HEK293 (cell line): ENCODE measurements around the gene PIK3R4.

Experiments used
- CTCF ChIA-PET: fragments of 350-600 bp; formaldehyde crosslinking; extraction: SDS; loops from one replicate; lab custom pipeline; 2021; ENCODE audit warnings: antibody characterized with exemption; lab: Yijun Ruan, JAX
- POLR2A ChIA-PET: fragments of 300-600 bp; formaldehyde crosslinking; extraction: SDS; loops from one replicate; lab custom pipeline; 2020; ENCODE audit warnings: antibody characterized with exemption, inconsistent platforms; lab: Yijun Ruan, JAX
- H3K27ac ChIP-seq: fragments of 200-500 bp; sonication (Bioruptor generic); 2 replicates; pipeline ENCODE4 v1.5.1; 2014; ENCODE audit warnings: low read depth, low read length, control low read depth, inconsistent platforms; ENCODE audit errors: extremely low read depth
- H3K36me3 ChIP-seq, 2 experiments: fragments of 200-500 bp in 1 of 2; sonication (Bioruptor generic) in 1 of 2; 1 replicate in 1 of 2; 2 replicates in 1 of 2; pipeline ENCODE4 v1.5.1; 2014 to 2017; ENCODE audit warnings: inconsistent platforms in 2 of 2, low read length in 2 of 2; ENCODE audit not compliant: control insufficient read depth in 2 of 2, insufficient read depth in 1 of 2
- H3K4me1 ChIP-seq: fragments of 200-500 bp; sonication (Bioruptor generic); 2 replicates; pipeline ENCODE4 v1.5.1; 2014; ENCODE audit warnings: mild to moderate bottlenecking, low read length, inconsistent platforms; ENCODE audit not compliant: control insufficient read depth, insufficient read depth
- H3K4me3 ChIP-seq: 2 replicates; pipeline ENCODE4 v1.5.1; 2011; ENCODE audit warnings: low read depth, mild to moderate bottlenecking, control low read depth, low read length, moderate library complexity
- H3K9me3 ChIP-seq: fragments of 200-500 bp; sonication (Bioruptor generic); 2 replicates; pipeline ENCODE4 v1.5.1; 2014; ENCODE audit warnings: low read depth, low read length, inconsistent platforms; ENCODE audit not compliant: control insufficient read depth, insufficient read depth
- PRDM2 ChIP-seq: fragments of 450-650 bp; formaldehyde crosslinking; IDR thresholded peaks from 2 replicates; pipeline ENCODE4 v1.5.1; 2016; ENCODE audit warnings: missing biosample characterization, missing genetic modification characterization, borderline replicate concordance
- TSHZ1 ChIP-seq: fragments of 450-650 bp; formaldehyde crosslinking; IDR thresholded peaks from 2 replicates; pipeline ENCODE4 v1.5.1; 2016; ENCODE audit warnings: missing biosample characterization, missing genetic modification characterization, borderline replicate concordance
- YY1 ChIP-seq: fragments of 450-650 bp; formaldehyde crosslinking; IDR thresholded peaks from 2 replicates; pipeline ENCODE4 v1.5.1; 2018; ENCODE audit warnings: missing biosample characterization, missing genetic modification characterization
- ZBTB1 ChIP-seq: fragments of 450-650 bp; formaldehyde crosslinking; IDR thresholded peaks from 2 replicates; pipeline ENCODE4 v1.5.1; 2016; ENCODE audit warnings: missing biosample characterization, missing genetic modification characterization
- ZBTB17 ChIP-seq: fragments of 450-650 bp; formaldehyde crosslinking; IDR thresholded peaks from 2 replicates; pipeline ENCODE4 v1.5.1; 2016; ENCODE audit warnings: missing biosample characterization, missing genetic modification characterization
- ZBTB21 ChIP-seq: fragments of 450-650 bp; formaldehyde crosslinking; IDR thresholded peaks from 2 replicates; pipeline ENCODE4 v1.5.1; 2017; ENCODE audit warnings: missing biosample characterization, missing genetic modification characterization
- ZNF155 ChIP-seq: fragments of 450-650 bp; formaldehyde crosslinking; IDR thresholded peaks from 2 replicates; pipeline ENCODE4 v1.5.1; 2016; ENCODE audit warnings: missing biosample characterization, missing genetic modification characterization
- ZNF169 ChIP-seq: fragments of 450-650 bp; formaldehyde crosslinking; IDR thresholded peaks from 2 replicates; pipeline ENCODE4 v1.5.1; 2016; ENCODE audit warnings: missing biosample characterization, missing genetic modification characterization
- ZNF175 ChIP-seq: fragments of 450-650 bp; formaldehyde crosslinking; IDR thresholded peaks from 2 replicates; pipeline ENCODE4 v1.5.1; 2016; ENCODE audit warnings: missing biosample characterization, missing genetic modification characterization
- ZNF248 ChIP-seq: fragments of 450-650 bp; formaldehyde crosslinking; IDR thresholded peaks from 2 replicates; pipeline ENCODE4 v1.5.1; 2017; ENCODE audit warnings: missing biosample characterization, missing genetic modification characterization
- ZNF335 ChIP-seq: fragments of 450-650 bp; formaldehyde crosslinking; conservative IDR thresholded peaks from 2 replicates; pipeline ENCODE4 v1.5.1; 2016; ENCODE audit warnings: missing biosample characterization, missing genetic modification characterization
- ZNF394 ChIP-seq: fragments of 450-650 bp; formaldehyde crosslinking; IDR thresholded peaks from 2 replicates; pipeline ENCODE4 v1.5.1; 2016; ENCODE audit warnings: missing biosample characterization, missing genetic modification characterization, mild to moderate bottlenecking, moderate library complexity, borderline replicate concordance
- ZNF416 ChIP-seq: fragments of 450-650 bp; formaldehyde crosslinking; IDR thresholded peaks from 2 replicates; pipeline ENCODE4 v1.5.1; 2016; ENCODE audit warnings: missing biosample characterization, missing genetic modification characterization
- ZNF544 ChIP-seq: fragments of 450-650 bp; formaldehyde crosslinking; IDR thresholded peaks from 2 replicates; pipeline ENCODE4 v1.5.0; 2017; ENCODE audit warnings: missing biosample characterization, missing genetic modification characterization
- ZNF549 ChIP-seq: fragments of 450-650 bp; IDR thresholded peaks from 2 replicates; pipeline ENCODE4 v1.5.1; 2018; ENCODE audit warnings: missing biosample characterization, missing genetic modification characterization, mild to moderate bottlenecking, inconsistent platforms, moderate library complexity
- ZNF561 ChIP-seq: fragments of 450-650 bp; IDR thresholded peaks from 2 replicates; pipeline ENCODE4 v1.5.1; 2018; ENCODE audit warnings: missing biosample characterization, missing genetic modification characterization, borderline replicate concordance
- ZNF677 ChIP-seq: fragments of 450-650 bp; IDR thresholded peaks from 2 replicates; pipeline ENCODE4 v1.5.0; 2018; ENCODE audit warnings: missing biosample characterization, mild to moderate bottlenecking, missing genetic modification characterization, moderate library complexity
- ZNF704 ChIP-seq: fragments of 450-650 bp; formaldehyde crosslinking; IDR thresholded peaks from 2 replicates; pipeline ENCODE4 v1.5.1; 2016; ENCODE audit warnings: missing biosample characterization, missing genetic modification characterization
- TF ChIP-seq, protein P1 (sequence below): fragments of 450-650 bp; formaldehyde crosslinking; IDR thresholded peaks from 2 replicates; pipeline ENCODE4 v1.5.1; 2016; ENCODE audit warnings: missing biosample characterization, missing genetic modification characterization
- TF ChIP-seq, protein P2 (sequence below): fragments of 450-650 bp; formaldehyde crosslinking; optimal IDR thresholded peaks from 2 replicates; pipeline ENCODE3; 2016; ENCODE audit warnings: missing biosample characterization, mild to moderate bottlenecking, missing genetic modification characterization

The PIK3R4 gene

GRCh38 chr3:130654921-130655320, 91.7 kb downstream of the PIK3R4 start:
- no peak for TF ChIP-seq ZNF155 (tag by site-specific recombination)
- TF ChIP-seq, protein P1, sequence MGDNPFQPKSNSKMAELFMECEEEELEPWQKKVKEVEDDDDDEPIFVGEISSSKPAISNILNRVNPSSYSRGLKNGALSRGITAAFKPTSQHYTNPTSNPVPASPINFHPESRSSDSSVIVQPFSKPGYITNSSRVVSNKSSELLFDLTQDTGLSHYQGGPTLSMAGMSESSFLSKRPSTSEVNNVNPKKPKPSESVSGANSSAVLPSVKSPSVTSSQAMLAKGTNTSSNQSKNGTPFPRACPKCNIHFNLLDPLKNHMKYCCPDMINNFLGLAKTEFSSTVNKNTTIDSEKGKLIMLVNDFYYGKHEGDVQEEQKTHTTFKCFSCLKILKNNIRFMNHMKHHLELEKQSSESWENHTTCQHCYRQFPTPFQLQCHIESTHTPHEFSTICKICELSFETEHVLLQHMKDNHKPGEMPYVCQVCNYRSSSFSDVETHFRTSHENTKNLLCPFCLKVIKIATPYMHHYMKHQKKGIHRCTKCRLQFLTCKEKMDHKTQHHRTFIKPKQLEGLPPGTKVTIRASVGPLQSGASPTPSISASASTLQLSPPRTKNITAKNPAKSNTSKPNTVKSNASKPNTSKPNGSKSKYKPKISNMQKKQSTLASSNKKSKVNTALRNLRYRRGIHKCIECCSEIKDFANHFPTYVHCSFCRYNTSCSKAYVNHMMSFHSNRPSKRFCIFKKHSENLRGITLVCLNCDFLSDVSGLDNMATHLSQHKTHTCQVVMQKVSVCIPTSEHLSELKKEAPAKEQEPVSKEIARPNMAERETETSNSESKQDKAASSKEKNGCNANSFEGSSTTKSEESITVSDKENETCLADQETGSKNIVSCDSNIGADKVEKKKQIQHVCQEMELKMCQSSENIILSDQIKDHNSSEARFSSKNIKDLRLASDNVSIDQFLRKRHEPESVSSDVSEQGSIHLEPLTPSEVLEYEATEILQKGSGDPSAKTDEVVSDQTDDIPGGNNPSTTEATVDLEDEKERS: no peak
- TF ChIP-seq ZNF549 (tag by site-specific recombination): no peak
- TF ChIP-seq ZNF416 (tag by site-specific recombination): no peak
- no peak for TF ChIP-seq YY1 (tag by site-specific recombination)
- TF ChIP-seq ZNF175 (tag by site-specific recombination): no peak
- TF ChIP-seq ZNF394 (tag by site-specific recombination): no peak
- TF ChIP-seq, all 188 proteins: peak for 0
- Histone ChIP-seq H3K4me1 (0 out of 2 replicates have a peak, but pooled peaks cover 6% of the 10 kb centered on the region), H3K9me3 (no peaks in the 10 kb centered on the region), H3K4me3 (no peak overlapping the region), H3K36me3 (peaks cover 0 to 4% of the 10 kb centered on the region in 2 experiments; a peak in 1 of 3 replicates), H3K27ac (no peak overlapping the region)
- POLR2A ChIA-PET: no interaction called here
- CTCF ChIA-PET: no interaction called here

DNA sequence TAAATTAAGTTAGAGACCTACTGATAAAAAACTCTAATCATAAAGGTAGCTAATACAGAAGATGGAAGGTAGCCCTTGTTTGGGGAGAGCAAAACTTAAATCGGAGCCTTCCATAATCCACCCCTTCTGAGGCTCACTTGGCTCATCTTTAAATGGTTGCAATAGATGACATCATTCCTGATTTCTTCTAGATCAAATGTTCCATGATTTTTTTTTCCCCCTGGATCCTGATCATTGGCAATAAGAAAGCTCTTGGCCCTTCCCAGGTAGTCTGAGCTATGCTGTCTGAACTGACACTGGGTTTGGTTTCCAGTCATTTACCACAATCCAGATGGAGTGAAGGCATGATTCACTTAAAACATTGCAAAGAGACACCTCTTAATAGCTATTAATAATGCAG, 92.5 kb downstream of the PIK3R4 start:
- Histone ChIP-seq H3K27ac (no peak overlapping the region), H3K36me3 (peaks cover 0 to 4% of the 10 kb centered on the region in 2 experiments; a peak in 1 of 3 replicates), H3K4me3 (no peak overlapping the region), H3K4me1 (0 out of 2 replicates have a peak, but pooled peaks cover 6% of the 10 kb centered on the region), H3K9me3 (no peaks in the 10 kb centered on the region)
- POLR2A ChIA-PET: interaction anchor here (0.6 kb wide), 1 partner anchor 271 kb away, joined by 3 read pairs; no protein-coding TSS in a partner anchor
- CTCF ChIA-PET: no interaction called here
- TF ChIP-seq ZBTB1 (tag by site-specific recombination) (no peak), ZNF549 (tag by site-specific recombination) (no peak), ZBTB21 (tag by site-specific recombination) (no peak), TSHZ1 (tag by site-specific recombination) (no peak), ZNF169 (tag by site-specific recombination) (no peak), ZBTB17 (tag by site-specific recombination) (no peak), ZNF544 (tag by site-specific recombination) (no peak), ZNF677 (no peak), ZNF561 (tag by site-specific recombination) (no peak), ZNF248 (tag by site-specific recombination) (no peak), ZNF704 (no peak), ZNF335 (tag by site-specific recombination) (no peak), PRDM2 (tag by site-specific recombination) (no peak)
- TF ChIP-seq, protein P2, sequence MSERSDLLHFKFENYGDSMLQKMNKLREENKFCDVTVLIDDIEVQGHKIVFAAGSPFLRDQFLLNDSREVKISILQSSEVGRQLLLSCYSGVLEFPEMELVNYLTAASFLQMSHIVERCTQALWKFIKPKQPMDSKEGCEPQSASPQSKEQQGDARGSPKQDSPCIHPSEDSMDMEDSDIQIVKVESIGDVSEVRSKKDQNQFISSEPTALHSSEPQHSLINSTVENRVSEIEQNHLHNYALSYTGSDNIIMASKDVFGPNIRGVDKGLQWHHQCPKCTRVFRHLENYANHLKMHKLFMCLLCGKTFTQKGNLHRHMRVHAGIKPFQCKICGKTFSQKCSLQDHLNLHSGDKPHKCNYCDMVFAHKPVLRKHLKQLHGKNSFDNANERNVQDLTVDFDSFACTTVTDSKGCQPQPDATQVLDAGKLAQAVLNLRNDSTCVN (tag by site-specific recombination): no peak
